Astrocyte of the spinal cord (primary cell): ENCODE data around the gene OR6P1.

Source experiments
- DNase-seq: peaks from one replicate; pipeline ENCODE4 v3.0.0; 2011; ENCODE audit warnings: low read depth, low spot score
- H3K4me3 ChIP-seq: 2 replicates; pipeline ENCODE4 v1.5.1; 2011; ENCODE audit warnings: low read depth, mild to moderate bottlenecking, low read length, moderate library complexity
- in situ Hi-C: cut with HindIII; loops from 2 replicates; pipeline ENCODE4 v1.10.0; 2017; ENCODE audit warnings: low sequenced_read_pairs
- TF ChIP-seq, protein P1 (sequence below): IDR thresholded peaks from 2 replicates; pipeline ENCODE4 v1.5.1; 2012; ENCODE audit warnings: low read depth, mild to moderate bottlenecking, low read length, inconsistent platforms

OR6P1 gene

DNA sequence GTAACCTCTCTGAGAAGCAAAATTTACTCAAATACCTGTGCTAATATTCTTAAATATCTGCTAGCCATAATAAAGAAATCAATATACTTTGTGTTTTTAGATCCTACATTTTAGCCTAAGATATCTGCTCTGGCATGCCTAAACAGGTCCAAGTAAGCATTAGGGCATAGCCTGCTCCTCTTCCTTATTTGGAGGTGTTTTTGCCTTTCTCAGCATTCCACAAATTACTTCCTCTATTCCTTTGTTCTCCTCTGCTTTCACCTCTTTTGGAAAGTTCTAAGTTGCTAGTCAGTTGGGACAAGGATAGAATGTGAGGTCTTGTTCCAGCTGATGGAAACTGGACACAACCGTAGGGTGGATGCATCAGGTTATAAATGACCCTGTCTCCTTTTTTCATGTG lies 16.6 kb upstream of the OR6P1 start:
- TF ChIP-seq, protein P1, sequence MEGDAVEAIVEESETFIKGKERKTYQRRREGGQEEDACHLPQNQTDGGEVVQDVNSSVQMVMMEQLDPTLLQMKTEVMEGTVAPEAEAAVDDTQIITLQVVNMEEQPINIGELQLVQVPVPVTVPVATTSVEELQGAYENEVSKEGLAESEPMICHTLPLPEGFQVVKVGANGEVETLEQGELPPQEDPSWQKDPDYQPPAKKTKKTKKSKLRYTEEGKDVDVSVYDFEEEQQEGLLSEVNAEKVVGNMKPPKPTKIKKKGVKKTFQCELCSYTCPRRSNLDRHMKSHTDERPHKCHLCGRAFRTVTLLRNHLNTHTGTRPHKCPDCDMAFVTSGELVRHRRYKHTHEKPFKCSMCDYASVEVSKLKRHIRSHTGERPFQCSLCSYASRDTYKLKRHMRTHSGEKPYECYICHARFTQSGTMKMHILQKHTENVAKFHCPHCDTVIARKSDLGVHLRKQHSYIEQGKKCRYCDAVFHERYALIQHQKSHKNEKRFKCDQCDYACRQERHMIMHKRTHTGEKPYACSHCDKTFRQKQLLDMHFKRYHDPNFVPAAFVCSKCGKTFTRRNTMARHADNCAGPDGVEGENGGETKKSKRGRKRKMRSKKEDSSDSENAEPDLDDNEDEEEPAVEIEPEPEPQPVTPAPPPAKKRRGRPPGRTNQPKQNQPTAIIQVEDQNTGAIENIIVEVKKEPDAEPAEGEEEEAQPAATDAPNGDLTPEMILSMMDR = no peak
- in situ Hi-C loops = no loop called here
- no peak for DNase-seq
- no peak overlapping the region for H3K4me3 ChIP-seq

DNA sequence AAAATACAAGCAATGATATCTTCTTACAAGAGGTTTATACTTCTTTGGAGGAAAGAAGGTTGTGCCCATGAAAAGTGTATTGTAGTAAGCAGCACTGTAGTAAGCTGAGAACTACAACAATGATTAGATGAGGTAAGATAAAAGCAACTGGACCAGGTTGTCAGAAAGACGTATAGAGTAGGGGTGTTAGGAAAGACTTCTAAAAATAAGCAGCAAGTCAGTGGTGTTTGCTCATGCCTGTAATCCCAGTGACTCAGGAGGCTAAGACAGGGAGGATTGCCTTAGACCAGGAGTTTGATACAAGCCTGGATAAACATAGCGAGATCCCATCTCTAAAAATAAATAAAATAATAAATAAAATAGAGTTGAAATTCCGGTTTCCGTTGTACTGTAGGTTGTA lies 13.6 kb upstream of the OR6P1 start:
- no peak overlapping the region for H3K4me3 ChIP-seq
- TF ChIP-seq, protein P1 = no peak
- in situ Hi-C loops = no loop called here
- DNase-seq = no peak

DNA sequence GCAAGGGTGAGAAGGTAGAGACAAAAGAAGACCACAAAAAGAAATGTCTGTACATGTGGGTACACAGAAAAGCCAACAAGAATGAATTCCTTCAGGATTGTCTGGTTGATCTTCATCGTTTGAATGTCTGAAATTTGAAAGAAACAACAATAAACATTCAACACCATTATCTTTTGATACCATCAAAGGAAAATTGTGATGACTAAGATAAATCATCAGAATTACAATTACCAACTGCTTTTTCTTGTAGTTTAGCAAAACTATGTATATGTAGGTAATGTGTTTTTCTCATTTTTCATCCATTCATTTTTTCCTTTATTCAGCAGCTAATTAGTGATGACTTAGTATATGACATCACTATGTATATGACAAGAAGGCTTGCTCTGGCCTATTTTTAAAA lies 9.4 kb upstream of the OR6P1 start, which contains the start of gene OR10X1:
TSS of gene OR10X1 (minus strand) at position 167 of the 400 bp plus-strand sequence. CDS start at position 167, 0 bp downstream.
- TF ChIP-seq, protein P1 = no peak
- no peak within 1 kb of the TSS for H3K4me3 ChIP-seq
- DNase-seq = no peak
- in situ Hi-C loops = no loop called here

DNA sequence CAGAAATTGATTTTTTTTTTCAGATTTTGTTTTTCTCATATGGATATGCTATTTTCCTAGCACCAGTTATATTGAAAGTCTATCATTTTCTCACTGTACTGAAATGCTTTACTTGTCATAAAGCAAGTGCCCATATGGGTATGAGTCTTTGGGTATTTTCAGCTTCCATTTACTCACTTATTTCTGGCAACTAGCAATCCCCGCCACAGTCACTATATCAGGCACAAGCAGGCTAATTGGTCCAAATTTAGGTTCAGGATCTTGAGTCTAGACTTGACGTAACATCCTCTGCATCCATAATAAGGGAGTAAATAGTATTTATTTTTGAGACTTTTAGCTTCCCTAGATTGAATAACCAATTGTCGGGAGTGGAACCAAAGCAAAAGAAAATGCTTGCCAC lies 7.2 kb upstream of the OR6P1 start:
- in situ Hi-C loops = no loop called here
- no peak overlapping the region for H3K4me3 ChIP-seq
- DNase-seq = no peak
- TF ChIP-seq, protein P1 = no peak

DNA sequence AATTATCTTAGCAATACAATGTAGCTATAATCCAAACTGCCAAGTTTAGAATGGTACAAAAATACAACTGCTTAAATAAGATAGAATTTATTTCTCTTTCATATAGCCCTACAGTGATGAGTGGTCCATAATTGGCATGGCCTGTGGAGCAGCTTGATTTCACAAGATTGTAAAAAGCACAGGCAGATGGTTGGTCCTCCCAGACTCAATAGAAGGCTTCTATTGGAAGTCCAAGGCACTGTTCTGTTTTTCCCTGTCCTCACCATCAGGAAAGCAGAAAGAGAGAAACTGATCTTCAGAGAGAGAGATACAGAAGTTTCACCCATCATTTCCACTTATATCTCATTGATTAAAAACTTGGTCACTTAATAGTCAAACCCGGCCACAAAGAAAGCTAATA lies 1.8 kb upstream of the OR6P1 start:
- in situ Hi-C loops = no loop called here
- DNase-seq = no peak
- no peak overlapping the region for H3K4me3 ChIP-seq
- TF ChIP-seq, protein P1 = no peak

DNA sequence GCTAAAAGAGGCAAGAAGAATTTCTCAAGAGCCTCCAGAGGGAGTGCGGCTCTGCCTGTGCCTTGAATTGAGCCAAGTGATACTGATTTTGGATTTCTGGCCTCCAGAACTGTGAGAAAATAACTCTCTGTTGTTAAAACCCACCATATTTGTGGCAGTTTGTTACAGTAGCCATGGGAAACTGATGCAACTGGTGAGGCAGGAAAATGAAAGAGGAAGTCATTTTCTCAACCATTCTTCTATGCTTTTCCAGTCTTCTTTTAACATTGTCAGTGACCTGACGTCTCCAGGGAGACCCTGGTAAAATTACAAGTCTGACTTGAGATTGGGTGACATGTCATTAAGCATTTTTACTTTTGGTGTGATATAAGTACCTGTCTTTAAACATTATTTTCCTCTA lies 5.8 kb downstream of the OR6P1 start:
- DNase-seq = no peak
- H3K4me3 ChIP-seq = no peak overlapping the region
- TF ChIP-seq, protein P1 = no peak
- in situ Hi-C loops = no loop called here

DNA sequence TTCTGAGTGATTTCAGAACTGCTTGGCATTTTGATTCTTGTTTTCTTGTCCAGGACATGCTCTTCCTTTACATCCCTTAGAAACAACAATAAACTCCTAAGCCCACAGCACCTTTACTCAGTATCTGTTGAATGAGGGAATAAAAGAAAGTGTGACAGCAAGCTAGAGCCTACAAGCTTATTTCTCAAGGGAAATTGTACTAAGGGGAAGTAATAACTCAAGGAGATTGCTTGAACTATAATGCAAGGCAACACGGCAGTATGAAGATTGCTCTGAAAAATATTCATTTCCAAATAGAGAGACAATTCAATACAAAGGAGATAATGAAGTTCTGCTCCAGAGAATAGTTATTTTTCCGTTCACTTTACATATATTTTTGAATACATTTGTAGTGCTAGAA lies 6.5 kb downstream of the OR6P1 start:
- DNase-seq = no peak
- in situ Hi-C loops = no loop called here
- no peak overlapping the region for H3K4me3 ChIP-seq
- TF ChIP-seq, protein P1 = no peak
